A204.1 (cell line): Measurements from ENCODE around the gene CAPS.
"Not testable (repeated sequence)": the region's sequence is repeated elsewhere in the genome, so short reads cannot be mapped to it uniquely, and the experiment has no call there.

Source experiments
- FAIRE-seq: peaks from 2 replicates; lab custom pipeline; 2012; peaks lifted over from hg19 to GRCh38; lab: Jason Lieb, UNC

Gene CAPS

DNA sequence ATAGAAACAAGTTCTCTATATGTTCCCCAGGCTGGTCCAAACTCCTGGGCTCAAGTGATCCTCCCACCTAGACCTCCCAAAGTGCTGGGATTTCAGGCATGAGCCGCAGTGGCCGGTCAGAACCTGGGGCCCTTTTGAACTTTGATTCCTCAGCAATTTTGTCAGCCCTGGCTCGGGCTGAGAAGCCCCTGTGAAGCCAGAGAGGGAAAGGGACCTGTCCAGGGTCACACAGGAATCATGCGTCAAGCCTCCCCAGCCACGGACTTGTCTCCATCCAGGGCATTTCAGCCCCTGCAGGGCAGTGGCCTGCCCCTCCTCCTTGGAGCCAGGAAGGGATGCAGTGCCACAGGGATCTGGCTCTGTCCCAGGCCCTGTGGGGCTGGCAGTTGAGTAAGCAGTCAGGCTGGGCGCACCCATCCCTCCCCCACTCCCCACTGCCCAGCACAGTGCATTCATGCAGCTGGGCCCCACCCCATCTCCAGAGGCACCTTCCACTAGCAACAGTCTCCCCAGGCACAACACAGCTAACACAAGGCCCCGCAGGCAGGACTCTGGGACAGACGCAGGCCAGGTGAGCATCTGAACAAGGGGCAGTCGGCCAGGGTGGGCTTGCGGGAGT, at the start of gene CAPS:
CAPS (plus strand) TSS at position 516 of the 619 bp plus-strand sequence. CDS start 153 bp downstream, outside the sequence.
- no peak for FAIRE-seq

DNA sequence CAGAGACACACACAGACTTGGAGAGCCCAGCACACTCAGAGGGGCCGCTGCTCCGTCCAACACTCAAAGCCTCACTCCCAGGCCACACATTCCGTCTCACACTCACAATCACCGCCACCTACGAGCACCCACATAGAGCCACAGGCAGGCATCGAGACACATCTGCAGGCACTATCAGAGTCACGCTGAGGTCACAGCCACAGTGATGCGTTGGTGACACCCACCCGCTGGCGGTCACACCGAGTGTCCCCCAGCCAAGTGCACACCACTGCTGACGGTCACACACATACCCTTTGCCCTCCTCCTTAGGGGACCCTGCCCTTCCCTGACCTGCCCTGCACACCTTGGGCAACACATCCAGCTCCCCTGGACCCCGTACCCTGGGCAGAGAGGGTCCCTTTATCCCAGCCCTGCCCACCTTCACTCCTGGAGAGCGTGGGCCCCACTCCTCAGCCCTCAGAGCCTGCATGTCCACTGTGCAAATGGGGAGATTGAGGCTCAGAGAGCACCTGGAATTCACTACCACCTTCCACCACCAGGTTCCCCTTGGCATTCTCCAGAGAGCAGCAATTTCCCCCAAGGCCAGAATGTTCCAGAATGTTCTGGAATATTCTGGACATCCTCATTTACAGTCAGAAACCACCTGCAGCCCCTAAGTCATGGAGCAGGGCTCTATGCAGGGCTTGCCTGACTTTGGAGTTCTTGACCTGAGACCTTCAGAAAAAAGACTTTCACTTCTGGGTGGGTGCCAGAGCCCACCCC, 49.1 kb upstream of the CAPS start:
- FAIRE-seq, result no peak

GRCh38 chr19:5865772-5866171, 48.3 kb upstream of the CAPS start:
- no peak for FAIRE-seq

- FAIRE-seq, result no peak
Measured at GRCh38 chr19:5867201-5868136, 46.6 kb upstream of the CAPS start.

GRCh38 chr19:5870986-5871394, 43.1 kb upstream of the CAPS start:
- no peak for FAIRE-seq

- no peak for FAIRE-seq
Measured at GRCh38 chr19:5873617-5874199, 40.3 kb upstream of the CAPS start.

- FAIRE-seq, result not testable (repeated sequence)
Measured at GRCh38 chr19:5874496-5874895, 39.6 kb upstream of the CAPS start.

GRCh38 chr19:5877427-5877826, 36.6 kb upstream of the CAPS start:
- no peak for FAIRE-seq

DNA sequence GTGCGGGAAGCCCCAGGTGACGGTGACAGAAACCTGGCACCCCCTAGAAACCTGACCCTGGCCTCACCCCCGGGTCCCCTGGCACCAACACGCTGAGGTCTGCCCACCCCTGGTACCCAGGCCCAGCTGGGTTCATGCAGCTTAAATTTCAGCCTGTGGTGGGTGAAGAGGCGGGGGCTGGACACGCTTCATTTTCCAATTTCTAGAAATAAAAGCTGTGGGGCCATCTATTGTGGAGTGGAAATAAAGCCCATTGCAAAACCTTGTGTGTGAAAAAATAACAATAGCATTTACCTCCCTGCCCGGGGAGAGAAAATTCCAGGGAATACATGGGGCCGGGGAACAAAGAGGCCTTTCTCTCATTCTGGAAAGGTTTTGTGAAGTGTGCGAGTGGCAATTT, 36.2 kb upstream of the CAPS start:
- no peak for FAIRE-seq

- FAIRE-seq, result no peak
Measured at GRCh38 chr19:5880196-5880595, 33.9 kb upstream of the CAPS start.

- no peak for FAIRE-seq
Measured at GRCh38 chr19:5880604-5881078, 33.4 kb upstream of the CAPS start.

- FAIRE-seq, result no peak
Measured at GRCh38 chr19:5881543-5882299, 32.3 kb upstream of the CAPS start.

GRCh38 chr19:5882421-5882968, 31.6 kb upstream of the CAPS start:
- FAIRE-seq, result no peak

DNA sequence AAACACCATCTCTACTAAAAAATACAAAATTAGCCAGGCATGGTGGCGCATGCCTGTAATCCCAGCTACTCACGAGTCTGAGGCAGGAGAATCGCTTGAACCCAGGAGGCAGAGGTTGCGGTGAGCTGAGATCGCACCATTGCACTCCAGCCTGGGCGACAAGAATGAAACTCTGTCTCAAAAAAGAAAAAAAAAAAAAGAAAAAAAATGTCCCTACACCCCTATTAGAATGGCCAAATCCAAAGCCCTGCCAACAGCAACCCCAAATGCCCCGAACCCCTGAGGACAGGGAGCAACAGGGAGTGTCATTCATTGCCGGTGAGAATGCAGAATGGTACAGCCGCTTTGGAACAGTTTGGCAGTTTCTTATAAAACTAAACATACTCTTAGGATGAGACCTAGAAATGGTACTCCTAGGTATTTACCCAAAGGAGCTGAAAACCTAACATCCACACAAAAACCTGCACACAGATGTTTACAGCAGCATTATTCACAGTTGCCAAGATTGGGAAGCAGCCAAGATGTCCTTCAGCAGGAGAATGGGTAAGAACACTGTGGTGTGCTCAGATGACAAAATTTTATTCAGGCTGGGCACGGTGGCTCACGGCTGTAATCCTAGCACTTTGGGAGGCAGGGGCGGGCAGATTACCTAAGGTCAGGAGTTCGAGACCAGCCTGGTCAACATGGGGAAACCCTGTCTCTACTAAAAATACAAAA, 30.7 kb upstream of the CAPS start:
- not testable (repeated sequence) for FAIRE-seq

DNA sequence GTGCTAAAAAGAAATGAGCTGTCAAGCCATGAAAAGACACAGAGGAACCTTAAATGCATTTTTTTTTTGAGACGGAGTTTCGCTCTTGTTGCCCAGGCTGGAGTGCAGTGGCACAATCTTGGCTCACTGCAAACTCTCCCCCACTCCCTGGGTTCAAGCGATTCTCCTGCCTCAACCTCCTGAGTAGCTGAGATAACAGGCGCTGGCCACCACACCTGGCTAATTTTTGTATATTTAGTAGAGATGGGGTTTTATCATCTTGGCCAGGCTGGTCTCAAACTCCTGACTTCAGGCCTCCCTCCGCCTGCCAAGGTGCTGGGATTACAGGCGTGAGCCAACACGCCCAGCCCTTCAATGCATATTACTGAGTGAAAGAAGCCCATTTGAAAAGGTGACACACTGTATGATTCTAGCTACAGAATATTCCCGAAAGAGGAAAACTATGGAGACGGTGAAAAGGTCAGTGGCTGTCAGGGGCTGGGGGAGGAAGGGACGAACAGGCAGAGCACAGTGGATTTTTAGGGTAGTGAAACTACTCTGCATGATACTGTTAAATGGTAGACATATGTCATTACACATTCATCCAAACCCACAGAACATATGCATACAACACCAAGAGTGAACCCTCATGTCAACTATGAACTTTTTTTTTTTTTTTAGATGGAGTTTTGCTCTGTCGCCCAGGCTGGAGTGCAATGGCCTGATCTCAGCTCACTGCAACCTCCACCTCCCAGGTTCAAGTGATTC, 29.8 kb upstream of the CAPS start:
- FAIRE-seq, result not testable (repeated sequence)

DNA sequence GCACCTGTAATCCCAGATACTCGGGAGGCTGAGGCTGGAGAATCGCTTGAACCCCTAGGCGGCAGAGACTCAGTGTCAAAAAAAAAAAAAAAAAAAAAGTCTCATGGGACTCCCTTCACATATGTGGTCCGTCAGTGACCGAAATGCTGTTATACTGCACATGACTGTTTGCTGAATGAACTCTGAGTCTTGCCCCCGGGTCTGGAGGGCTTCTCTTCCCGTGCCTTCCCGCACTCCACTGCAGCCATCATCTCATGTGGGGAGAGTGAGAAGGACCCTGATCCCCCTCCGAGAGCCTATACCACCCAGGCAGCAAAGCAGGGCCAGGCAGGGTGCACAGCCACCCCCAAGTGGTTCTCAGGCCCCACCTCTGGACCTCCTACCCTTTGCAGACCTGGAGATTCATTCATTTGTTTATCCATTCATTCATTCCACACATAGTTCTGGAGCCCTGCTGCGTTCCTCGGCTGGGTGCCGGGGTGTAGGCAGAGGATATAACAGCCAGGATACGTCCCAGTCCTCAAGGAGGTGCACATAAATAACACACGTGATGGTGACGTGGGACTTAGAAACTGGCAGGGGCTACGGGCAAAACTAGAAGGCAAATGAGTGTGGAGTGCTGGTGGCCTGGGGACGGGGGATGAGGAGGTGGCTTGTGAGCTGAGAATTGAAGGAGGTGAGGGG, 24.6 kb upstream of the CAPS start:
- no peak for FAIRE-seq

DNA sequence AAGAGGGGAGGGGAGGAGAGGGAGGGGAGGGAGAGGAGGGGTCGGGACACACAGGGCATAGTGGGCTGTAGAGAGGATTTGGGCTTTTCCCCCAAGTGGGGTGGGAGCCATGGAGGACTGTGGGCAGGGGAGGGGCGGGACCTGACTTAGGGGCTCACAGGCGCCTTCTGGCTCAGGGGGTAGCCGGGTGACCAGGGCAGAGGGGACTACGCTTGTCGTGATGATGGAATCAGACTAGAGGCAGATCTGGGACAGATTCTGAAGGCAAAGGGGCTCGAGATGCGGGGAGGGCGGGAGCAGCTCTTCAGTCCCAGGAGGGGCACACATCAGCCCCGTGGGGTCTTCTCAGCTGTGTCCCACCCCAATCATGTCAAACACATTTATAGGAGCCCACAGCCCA, 24.0 kb upstream of the CAPS start:
- FAIRE-seq, result no peak

GRCh38 chr19:5891572-5891937, 22.5 kb upstream of the CAPS start:
- FAIRE-seq, result no peak
